8988T (cell line): ENCODE data around the gene MTAP.

Experiments
- DNase-seq: peaks from one replicate; pipeline ENCODE4 v3.0.0; 2011

MTAP gene

GRCh38 chr9:21806644-21807043, 4.2 kb downstream of the MTAP start:
- no peak for DNase-seq

- no peak for DNase-seq
Observed at GRCh38 chr9:21810388-21810787, 8.0 kb downstream of the MTAP start.

GRCh38 chr9:21810881-21811280, 8.4 kb downstream of the MTAP start:
- DNase-seq = no peak

DNA sequence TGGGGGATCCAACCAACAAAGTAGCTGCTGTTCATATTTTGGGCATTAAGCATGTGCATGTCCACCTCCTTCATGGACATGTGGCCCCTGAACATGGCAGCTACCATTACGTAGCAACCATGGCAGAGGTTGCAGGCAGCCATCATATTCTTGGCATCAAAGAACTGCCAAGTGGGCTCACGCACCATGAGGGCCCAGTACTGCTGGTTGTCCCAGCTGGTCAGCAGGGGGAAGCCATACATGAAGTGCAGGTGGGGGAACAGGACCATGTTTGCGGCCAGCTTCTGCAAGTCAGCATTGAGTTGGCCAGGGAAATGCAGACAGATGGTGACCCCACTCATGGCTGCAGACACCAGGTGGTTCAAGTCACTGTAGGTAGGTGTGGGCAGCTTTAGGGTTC, 9.5 kb downstream of the MTAP start:
- DNase-seq = no peak

DNA sequence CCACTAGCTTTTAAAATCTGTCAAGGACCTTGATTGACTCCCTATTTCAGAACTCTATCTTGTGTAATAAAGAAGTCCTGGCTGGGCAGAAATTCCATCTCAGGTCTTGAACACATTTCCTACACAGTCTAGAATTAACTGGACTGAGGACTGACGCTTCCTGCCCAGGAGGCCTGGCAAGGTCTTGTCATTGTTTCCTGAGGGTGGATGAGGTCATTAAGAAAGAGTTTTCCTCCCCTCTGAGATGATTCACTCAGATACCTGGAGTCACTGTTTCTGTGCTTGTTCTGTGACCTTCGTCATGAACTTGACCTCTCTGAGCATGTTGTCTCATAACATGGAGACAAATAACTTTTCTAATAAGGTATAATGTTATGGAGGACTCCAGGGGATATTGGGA, 10.0 kb downstream of the MTAP start:
- DNase-seq = no peak

DNA sequence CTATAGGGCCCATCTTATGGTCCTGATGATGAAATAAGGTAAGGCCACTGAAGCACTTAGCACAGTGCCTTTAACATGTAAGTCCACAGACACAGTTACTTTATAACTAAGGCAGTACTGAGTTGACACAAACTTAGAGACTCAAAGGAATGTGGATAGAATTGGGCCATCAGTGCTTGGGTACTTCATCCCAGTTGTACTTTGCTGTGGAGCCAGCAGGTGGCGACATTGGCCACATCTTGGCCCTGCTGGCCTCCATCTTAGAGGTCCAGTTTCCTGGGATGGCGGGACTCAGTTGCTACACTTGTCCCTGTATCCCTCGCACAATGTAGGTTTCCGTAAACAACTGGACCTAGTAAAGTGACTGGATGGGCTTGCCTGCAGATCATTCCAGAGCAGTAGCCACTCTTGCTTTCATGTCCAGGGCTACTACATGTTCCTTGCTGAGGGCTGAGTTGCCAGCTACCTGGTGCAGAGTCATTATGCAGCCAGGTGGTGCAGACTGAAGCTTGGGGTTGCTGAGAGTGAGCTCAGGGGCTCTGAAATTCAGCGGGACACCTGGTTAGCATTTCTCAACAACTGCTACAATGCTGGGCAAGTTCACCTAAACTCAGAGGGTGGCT, 10.6 kb downstream of the MTAP start:
- no peak for DNase-seq

GRCh38 chr9:21813575-21814473, 11.4 kb downstream of the MTAP start:
- DNase-seq = no peak

DNA sequence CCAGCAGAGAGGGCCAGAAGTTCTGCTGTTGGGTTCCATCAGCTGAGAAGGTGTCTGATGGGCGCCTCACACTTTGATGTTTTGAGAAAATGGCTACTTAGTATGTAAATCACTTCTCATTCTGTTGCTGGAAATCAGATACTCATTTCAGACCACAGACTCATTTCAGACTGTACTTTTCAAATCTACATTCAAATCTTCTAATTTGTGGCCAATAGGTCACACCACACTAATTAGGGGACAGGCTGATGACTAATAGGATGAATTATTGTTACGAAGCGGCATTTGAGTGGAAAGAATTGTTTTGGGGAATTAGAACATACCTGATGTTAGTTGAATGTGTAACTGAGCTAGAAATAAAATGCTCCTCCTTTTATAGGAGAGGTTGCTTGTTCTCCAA, 13.2 kb downstream of the MTAP start:
- no peak for DNase-seq

GRCh38 chr9:21817176-21817575, 14.7 kb downstream of the MTAP start:
- no peak for DNase-seq

DNA sequence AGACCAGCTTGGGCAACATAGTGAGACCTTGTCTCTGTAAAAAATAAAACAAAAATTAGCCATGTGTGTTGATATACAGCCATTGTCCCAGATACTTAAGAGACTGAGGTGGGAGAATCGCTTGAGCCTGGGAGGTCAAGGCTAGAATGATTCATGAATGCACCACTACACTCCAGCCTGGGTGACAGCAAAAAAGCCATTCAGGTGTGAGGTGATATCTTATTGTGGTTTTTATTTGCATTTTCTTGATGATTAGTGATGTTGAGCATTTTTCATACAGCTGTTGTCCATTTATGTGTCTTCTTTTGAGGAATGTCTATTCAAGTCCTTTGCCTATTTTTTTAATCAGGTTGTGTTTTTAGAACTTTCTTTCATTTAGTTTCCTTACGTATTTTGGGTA, 23.2 kb downstream of the MTAP start:
- DNase-seq = no peak

DNA sequence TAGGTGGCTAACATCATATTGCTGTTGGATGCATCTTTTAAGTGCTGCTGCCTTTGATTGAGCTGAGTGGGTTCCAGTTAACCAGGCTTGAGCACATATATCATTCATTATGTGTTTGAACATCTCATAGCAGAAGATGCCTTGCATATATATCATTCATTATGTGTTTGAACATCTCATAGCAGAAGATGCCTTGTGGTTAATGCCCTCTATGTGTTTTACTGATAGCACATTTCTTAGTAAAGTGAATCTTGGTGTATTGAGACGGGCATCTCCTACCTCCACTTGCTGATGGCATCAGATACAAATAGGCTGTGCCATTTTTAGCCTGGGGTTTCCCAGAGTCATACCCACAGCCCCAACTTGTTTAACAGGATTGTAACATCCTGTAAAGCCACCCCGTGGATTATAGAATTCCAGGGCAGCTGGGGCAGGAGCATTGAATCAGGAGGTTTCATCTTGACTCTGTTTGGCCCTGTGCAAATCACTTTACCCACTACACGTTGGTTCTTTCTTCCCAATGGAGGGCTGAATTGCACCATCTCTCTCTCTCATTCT, 26.5 kb downstream of the MTAP start:
- no peak for DNase-seq

DNA sequence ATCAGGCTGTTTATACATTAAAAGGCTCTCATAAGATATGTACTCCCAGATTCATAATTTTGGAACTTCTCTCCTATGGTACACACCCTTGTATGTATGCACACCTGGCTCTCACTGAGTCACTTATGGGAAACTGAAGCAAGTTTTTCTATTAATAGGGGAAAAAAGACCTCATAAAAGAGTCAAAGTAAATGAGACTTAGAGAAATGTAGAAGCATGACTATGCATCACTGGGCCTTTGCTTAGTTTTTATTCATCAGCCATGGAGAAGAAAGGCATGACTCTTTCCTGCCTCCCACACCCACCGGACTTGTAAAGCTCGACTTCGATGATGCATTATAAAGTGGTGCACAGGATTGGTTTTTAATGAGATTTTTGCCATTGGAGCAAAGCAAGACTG, 28.2 kb downstream of the MTAP start:
- no peak for DNase-seq

DNA sequence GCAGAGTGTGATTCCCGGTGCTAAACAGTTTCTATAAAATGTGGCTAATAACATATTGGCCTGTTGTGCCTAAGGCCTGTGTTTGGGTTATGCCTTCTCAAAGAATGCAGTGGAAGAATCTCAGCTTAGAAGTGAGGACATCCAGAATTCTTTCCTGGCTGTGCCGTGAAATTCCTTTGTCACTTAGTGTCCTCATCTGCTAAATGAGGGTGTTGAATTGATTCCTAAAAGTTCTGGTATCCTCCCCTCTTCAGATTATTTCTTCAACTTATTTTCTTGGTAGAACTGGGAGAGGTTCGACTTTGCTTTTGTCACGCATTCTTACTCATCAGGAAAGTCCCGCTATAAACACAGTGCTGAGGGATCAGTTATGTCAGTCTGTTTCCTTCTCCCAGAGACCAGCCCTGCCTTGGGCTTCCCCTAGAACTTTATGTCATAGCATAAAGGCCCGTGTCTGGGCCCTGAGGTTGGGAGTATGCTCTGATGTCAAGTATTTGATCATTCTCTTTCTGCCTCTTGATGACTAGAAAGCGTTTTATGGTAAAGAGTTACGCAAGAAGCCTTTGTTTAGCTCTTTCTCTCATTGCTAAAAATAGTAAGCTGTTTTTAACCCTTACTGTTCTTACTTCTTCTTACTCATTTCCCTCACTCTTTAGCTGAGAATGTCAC, 29.5 kb downstream of the MTAP start:
- DNase-seq = no peak

- no peak for DNase-seq
Observed at GRCh38 chr9:21833090-21833801, 30.8 kb downstream of the MTAP start.

DNA sequence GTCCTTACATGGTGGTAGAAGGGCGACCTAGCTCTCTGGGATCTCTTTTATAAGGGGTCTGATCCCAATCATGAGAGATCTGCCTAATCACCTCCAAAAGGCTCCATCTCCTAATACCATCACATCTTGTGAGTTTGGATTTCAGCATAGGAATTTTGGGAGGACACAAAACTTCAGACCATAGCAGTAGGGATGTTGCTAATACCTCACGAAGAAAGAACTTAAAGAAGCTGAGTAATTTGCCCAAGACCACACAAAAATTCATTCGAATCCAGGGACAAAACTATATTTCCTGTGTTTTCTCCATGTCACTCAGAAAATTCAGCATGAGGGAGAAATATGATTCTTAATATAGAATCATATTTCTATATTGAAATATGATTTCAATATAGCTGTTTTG, 32.7 kb downstream of the MTAP start:
- no peak for DNase-seq

DNA sequence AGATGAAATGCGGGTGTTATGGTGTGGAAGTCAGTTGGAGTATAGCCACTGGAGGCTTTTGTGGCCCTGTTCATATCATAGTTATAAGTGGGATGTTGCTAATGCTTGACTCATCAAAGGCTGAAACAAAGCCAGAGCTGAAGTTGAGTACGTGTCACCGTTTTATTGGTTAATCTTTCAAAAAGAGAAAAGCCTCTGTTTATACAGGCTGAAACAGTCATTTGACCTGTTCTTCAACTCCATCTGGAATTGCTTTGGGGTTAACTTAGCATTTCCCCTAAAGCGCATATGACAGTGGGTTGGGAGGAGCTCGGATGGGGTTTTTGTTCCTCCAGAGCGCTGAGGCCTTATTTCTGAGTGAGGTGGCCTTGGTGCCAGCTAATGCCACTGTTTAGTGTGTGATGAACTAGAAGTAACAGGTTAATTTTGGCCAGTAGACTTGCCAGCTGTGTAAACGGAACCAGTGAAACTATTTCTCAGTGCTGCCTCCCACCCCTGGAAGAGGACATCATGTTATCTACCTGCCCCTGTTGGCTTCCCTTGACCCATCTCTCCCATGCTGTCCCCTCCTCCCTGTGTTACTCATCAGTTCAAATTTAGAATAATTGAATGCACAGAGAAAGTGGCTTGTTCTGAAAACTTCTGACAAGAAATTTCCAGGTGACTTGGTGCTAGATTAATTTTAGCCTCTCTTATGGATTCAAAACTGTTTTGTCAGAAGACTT, 34.2 kb downstream of the MTAP start:
- DNase-seq = no peak

GRCh38 chr9:21837501-21837900, 35.1 kb downstream of the MTAP start:
- no peak for DNase-seq

DNA sequence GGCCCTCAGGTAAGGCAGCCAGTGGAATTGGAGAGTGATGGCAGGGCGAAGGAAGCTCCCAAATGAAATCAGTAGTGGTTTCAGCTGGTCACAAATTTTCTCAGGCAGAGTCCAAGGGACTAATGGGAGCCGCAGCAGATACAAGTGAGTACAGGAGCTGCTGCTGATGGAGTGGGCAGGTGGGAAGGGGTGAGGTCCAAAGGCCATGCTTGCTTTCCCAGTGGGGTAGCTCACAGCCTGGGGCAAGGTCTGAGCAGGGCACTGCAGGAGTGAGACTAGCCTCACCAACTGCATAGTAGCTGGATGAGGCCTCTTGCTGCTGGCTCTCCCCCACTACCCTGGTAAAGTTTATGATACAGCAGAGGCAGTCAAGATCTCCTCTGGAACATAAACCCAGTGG, 38.2 kb downstream of the MTAP start:
- no peak for DNase-seq

- no peak for DNase-seq
Observed at GRCh38 chr9:21841133-21841532, 38.7 kb downstream of the MTAP start.

GRCh38 chr9:21848615-21849014, 46.2 kb downstream of the MTAP start:
- DNase-seq = no peak

DNA sequence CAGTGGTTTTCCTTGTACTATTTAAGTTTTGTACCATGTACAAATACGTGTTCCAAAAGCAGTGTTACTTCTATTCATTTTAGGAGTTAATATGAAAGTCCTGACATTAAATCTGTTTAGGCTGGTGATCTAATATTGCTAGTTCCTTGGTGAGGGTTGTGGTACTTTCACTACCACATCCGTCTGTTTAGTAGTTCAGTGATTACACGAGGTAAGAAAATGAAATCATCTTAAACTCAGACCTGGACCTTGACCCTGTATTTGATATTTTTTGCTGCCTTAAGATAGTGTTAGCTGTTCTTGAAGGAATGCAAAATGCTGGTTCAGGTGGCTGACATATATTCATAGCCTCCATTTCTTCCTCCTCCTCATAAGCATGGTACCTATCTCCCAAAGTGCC, 50.3 kb downstream of the MTAP start:
- no peak for DNase-seq

GRCh38 chr9:21853414-21853813, 51.0 kb downstream of the MTAP start:
- DNase-seq = no peak
